Psoas muscle (tissue), 8 donors: ENCODE data around the gene PACRG. TPM values are rescaled to one million over a fixed set of nuclear protein-coding genes. Genes with fewer than 3 reads are reported as not detected.

Experiments used
- ATAC-seq, 4 donors: fragments of 200-7000 bp; cut with Tn5 transposase; one replicate each; pipeline ENCODE4 v1.9.1; 2020; ENCODE audit warnings: moderate library complexity in 3 of 4, mild to moderate bottlenecking in 2 of 4
- DNase-seq, 2 donors: peaks; one replicate each; pipeline ENCODE4 v3.0.0-alpha.2; 2020
- H3K27ac ChIP-seq: fragments of 200-600 bp; one replicate; pipeline ENCODE4 v1.8.0; 2022
- H3K27me3 ChIP-seq, 3 donors: fragments of 200-600 bp in 1 of 3; one replicate each; pipeline versions ENCODE4 v1.6.1 to v1.8.0; 2013 to 2022; ENCODE audit warnings: low read length in 2 of 3, mild to moderate bottlenecking in 2 of 3, moderate library complexity in 1 of 3; ENCODE audit not compliant: insufficient read depth in 3 of 3
- H3K36me3 ChIP-seq, 2 donors: fragments of 200-600 bp in 1 of 2; one replicate each; pipeline versions ENCODE4 v1.6.1 to v1.8.0; 2013 to 2022; ENCODE audit warnings: low read depth in 1 of 2, mild to moderate bottlenecking in 1 of 2, moderate library complexity in 1 of 2; ENCODE audit not compliant: insufficient read depth in 1 of 2
- H3K4me1 ChIP-seq: fragments of 200-600 bp; one replicate; pipeline ENCODE4 v1.8.0; 2022
- H3K4me3 ChIP-seq: fragments of 200-600 bp; one replicate; pipeline ENCODE4 v1.8.0; 2022; ENCODE audit warnings: mild to moderate bottlenecking
- H3K9me3 ChIP-seq: fragments of 200-600 bp; one replicate; pipeline ENCODE4 v1.8.0; 2022
- CTCF ChIP-seq: fragments of 200-600 bp; IDR thresholded peaks from one replicate; pipeline ENCODE4 v1.8.0; 2022; ENCODE audit warnings: antibody characterized with exemption
- WGBS, 3 donors: extraction: QIAGEN DNeasy Blood & Tissue Kit; methylation state at CpG; one replicate each; pipeline versions ENCODE4 v1.1.6 to v1.1.7; 2013; 5-methylcytosine and 5-hydroxymethylcytosine counted together
- intact Hi-C, 2 donors: fragments of 100-400 bp; cut with DNase I; formaldehyde crosslinking; loops; one replicate each; pipeline versions ENCODE4 v1.11.0 to v1.14.2; 2022
- polyA plus RNA-seq, 3 donors: library from polyadenylated mRNA; stranded (reverse); fragments of 200-250 nt; gene quantifications; one replicate each; pipeline ENCODE4 v1.2.3, GENCODE V29; 2013
- total RNA-seq, 4 donors: library from RNA; stranded (reverse); fragmentation: NEBNext Ultra II Directional in 2 of 4; extraction: Animal tissue kit (Norgen Biotek cat#: 25700) in 2 of 4; gene quantifications; one replicate each; pipeline versions ENCODE4 v1.2.1 to v1.2.4, GENCODE V29; 2021 to 2023
- donor health status: healthy with polysubstance abuse.
- donor health status: DM: no; HTN: no; CAD: no; lungs with moderate emphysema.
- donor health status: Bipolar disorder and iron deficiency.
- donor health status: healthy.
- donor health status: DM: yes; HTN: yes; CAD: no.
- donor health status: DM: no; HTN: no; CAD: no.
- donor health status: DM: no; HTN: no; CAD: no.
- donor health status: DM: yes; HTN: yes; CAD: no.

The PACRG gene
- total and polyA plus RNA-seq, 7 donors: 0.17 to 3.1 (median 1.8) TPM

GRCh38 chr6:163284151-163284550, 556.4 kb downstream of the PACRG start:
- no peaks in the 10 kb centered on the region for H3K27me3 ChIP-seq
- intact Hi-C loops: no loop called here
- no peak overlapping the region for H3K4me3 ChIP-seq
- TF ChIP-seq CTCF: no peak
- H3K36me3 ChIP-seq: no peaks in the 10 kb centered on the region
- WGBS, 3 donors: 8 to 24% (median 11%) methylated on average over 5 of the region's 5 CpGs
- no peaks in the 10 kb centered on the region for H3K9me3 ChIP-seq
- no peak overlapping the region for H3K27ac ChIP-seq
- ATAC-seq (peak in 3 of 4 donors; percentile 57 to 86 (median 69)), DNase-seq (no peak)
- peaks cover 9% of the 10 kb centered on the region for H3K4me1 ChIP-seq

GRCh38 chr6:163285691-163286090, 557.9 kb downstream of the PACRG start:
- Histone ChIP-seq H3K27me3 (no peaks in the 10 kb centered on the region), H3K4me3 (no peak overlapping the region), H3K9me3 (no peaks in the 10 kb centered on the region), H3K36me3 (no peaks in the 10 kb centered on the region), H3K4me1 (peaks cover 18% of the 10 kb centered on the region), H3K27ac (no peak overlapping the region)
- no peak for ATAC-seq
- no peak for TF ChIP-seq CTCF
- intact Hi-C loops: no loop called here
- no peak for DNase-seq
- 84 to 90% (median 87%) methylated on average over 7 of the region's 7 CpGs for WGBS, 3 donors

GRCh38 chr6:163287626-163288025, 559.9 kb downstream of the PACRG start:
- WGBS, 3 donors: 82 to 90% (median 83%) methylated on average over 8 of the region's 8 CpGs
- Histone ChIP-seq H3K27ac (peak overlapping the region; percentile 4), H3K4me1 (peaks cover 18% of the 10 kb centered on the region), H3K4me3 (no peak overlapping the region), H3K9me3 (no peaks in the 10 kb centered on the region), H3K27me3 (no peaks in the 10 kb centered on the region), H3K36me3 (no peaks in the 10 kb centered on the region)
- no peak for ATAC-seq
- no peak for DNase-seq
- no peak for TF ChIP-seq CTCF
- intact Hi-C loops: no loop called here

DNA sequence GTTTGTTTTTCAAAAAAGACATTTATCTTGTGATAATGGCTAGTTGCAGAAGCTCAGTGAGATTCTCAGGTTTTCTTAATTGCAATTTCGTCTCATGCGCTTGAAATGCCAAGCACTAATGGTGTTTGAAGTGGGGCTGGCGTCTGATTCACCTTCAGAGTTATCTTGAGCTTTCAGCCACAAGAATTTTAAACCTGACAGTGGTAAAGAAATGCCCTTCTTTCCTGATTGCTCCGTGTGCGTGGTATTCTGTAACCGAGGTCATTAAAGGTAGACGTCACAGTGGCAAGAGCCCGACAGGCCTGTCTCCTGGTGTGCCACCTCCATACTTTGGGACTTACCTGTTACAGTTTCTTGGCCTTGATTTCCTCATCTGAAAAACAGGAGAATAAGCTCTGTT, 560.3 kb downstream of the PACRG start:
- Histone ChIP-seq H3K27me3 (no peaks in the 10 kb centered on the region), H3K27ac (peak overlapping the region; percentile 37), H3K36me3 (no peaks in the 10 kb centered on the region), H3K4me3 (no peak overlapping the region), H3K4me1 (peaks cover 22% of the 10 kb centered on the region), H3K9me3 (no peaks in the 10 kb centered on the region)
- ATAC-seq (no peak), DNase-seq (no peak)
- TF ChIP-seq CTCF: no peak
- intact Hi-C loops: no loop called here
- WGBS, 3 donors: 76 to 85% (median 84%) methylated on average over 8 of the region's 8 CpGs

GRCh38 chr6:163288915-163289314, 561.1 kb downstream of the PACRG start:
- Histone ChIP-seq H3K36me3 (no peaks in the 10 kb centered on the region), H3K4me3 (peak overlapping the region; percentile 1), H3K27me3 (no peaks in the 10 kb centered on the region), H3K4me1 (peaks cover 26% of the 10 kb centered on the region), H3K9me3 (no peaks in the 10 kb centered on the region), H3K27ac (peak overlapping the region; percentile 79)
- peak in 3 of 4 donors; percentile 14 to 50 (median 48) for ATAC-seq
- intact Hi-C loops: no loop called here
- no peak for DNase-seq
- no peak for TF ChIP-seq CTCF
- WGBS, 3 donors: 56 to 71% (median 66%) methylated on average over 11 of the region's 11 CpGs
